HepG2 (cell line): ENCODE data around the gene CCNB1IP1. TPM values are rescaled to one million over a fixed set of nuclear protein-coding genes. Genes with fewer than 3 reads are reported as not detected.

ENCODE experiments used
- ARNTL ChIP-seq: sonication (generic); formaldehyde crosslinking; IDR thresholded peaks from 2 replicates; pipeline ENCODE4 v1.4.0; 2020; ENCODE audit warnings: mild to moderate bottlenecking, missing genetic modification reagents
- CAMTA2 ChIP-seq: sonication (generic); formaldehyde crosslinking; IDR thresholded peaks from 2 replicates; pipeline ENCODE4 v1.4.0; 2020; ENCODE audit warnings: mild to moderate bottlenecking, missing genetic modification reagents, borderline replicate concordance
- CEBPG ChIP-seq: IDR thresholded peaks from 2 replicates; pipeline ENCODE4 v1.6.1; 2016
- FOXP4 ChIP-seq: sonication (generic); formaldehyde crosslinking; IDR thresholded peaks from 2 replicates; pipeline ENCODE4 v1.4.0; 2020; ENCODE audit warnings: missing genetic modification reagents
- HHEX ChIP-seq: IDR thresholded peaks from 2 replicates; pipeline ENCODE4 v1.6.1; 2016; ENCODE audit warnings: control low read depth
- MIXL1 ChIP-seq: IDR thresholded peaks from 2 replicates; pipeline ENCODE4 v1.6.1; 2016
- MTERF4 ChIP-seq: sonication (generic); formaldehyde crosslinking; IDR thresholded peaks from 2 replicates; pipeline ENCODE4 v1.8.0; 2023; ENCODE audit warnings: mild to moderate bottlenecking, missing genetic modification reagents
- MYC ChIP-seq: sonication (generic); formaldehyde crosslinking; IDR thresholded peaks from 2 replicates; pipeline ENCODE4 v1.9.0; 2021; ENCODE audit warnings: missing genetic modification reagents, borderline replicate concordance
- PCBP2 ChIP-seq: fragments of 200-400 bp; formaldehyde crosslinking; optimal IDR thresholded peaks from 2 replicates; pipeline ENCODE3; 2018; ENCODE audit warnings: low read length, low read depth; ENCODE audit not compliant: poor library complexity, severe bottlenecking
- SMARCE1 ChIP-seq: fragments of 450-650 bp; IDR thresholded peaks from 2 replicates; pipeline ENCODE4 v1.6.1; 2017; ENCODE audit warnings: borderline replicate concordance
- SP2 ChIP-seq: sonication (generic); formaldehyde crosslinking; IDR thresholded peaks from 2 replicates; pipeline ENCODE4 v1.5.1; 2020; ENCODE audit warnings: mild to moderate bottlenecking, missing genetic modification reagents
- SRSF9 ChIP-seq: fragments of 200-400 bp; formaldehyde crosslinking; IDR thresholded peaks from 2 replicates; pipeline ENCODE4 v1.6.1; 2018; ENCODE audit warnings: borderline replicate concordance, mild to moderate bottlenecking, low read depth, low read length; ENCODE audit not compliant: insufficient read depth, poor library complexity, severe bottlenecking
- THAP11 ChIP-seq: IDR thresholded peaks from 2 replicates; pipeline ENCODE4 v1.6.1; 2016; ENCODE audit warnings: missing biosample characterization, missing genetic modification reagents
- ZBED4 ChIP-seq: sonication (generic); formaldehyde crosslinking; IDR thresholded peaks from 2 replicates; pipeline ENCODE4 v1.4.0; 2020; ENCODE audit warnings: missing genetic modification reagents, borderline replicate concordance
- ZBTB34 ChIP-seq: sonication (generic); formaldehyde crosslinking; IDR thresholded peaks from 2 replicates; pipeline ENCODE4 v1.8.0; 2022; ENCODE audit warnings: mild to moderate bottlenecking, missing genetic modification reagents
- ZNF136 ChIP-seq: sonication (generic); formaldehyde crosslinking; IDR thresholded peaks from 2 replicates; pipeline ENCODE4 v1.8.1; 2022; ENCODE audit warnings: low read depth, mild to moderate bottlenecking, moderate library complexity, missing genetic modification reagents
- ZNF556 ChIP-seq: sonication (generic); formaldehyde crosslinking; IDR thresholded peaks from 2 replicates; pipeline ENCODE4 v1.4.0; 2020; ENCODE audit warnings: mild to moderate bottlenecking, missing genetic modification reagents, borderline replicate concordance
- ZNF558 ChIP-seq: sonication (generic); formaldehyde crosslinking; IDR thresholded peaks from 2 replicates; pipeline ENCODE4 v1.9.0; 2022; ENCODE audit warnings: mild to moderate bottlenecking, missing genetic modification reagents, borderline replicate concordance
- ZNF563 ChIP-seq: sonication (generic); formaldehyde crosslinking; IDR thresholded peaks from 2 replicates; pipeline ENCODE4 v1.8.0; 2022; ENCODE audit warnings: mild to moderate bottlenecking, moderate library complexity, missing genetic modification reagents
- ZNF572 ChIP-seq: sonication (generic); formaldehyde crosslinking; IDR thresholded peaks from 2 replicates; pipeline ENCODE4 v1.5.1; 2020; ENCODE audit warnings: mild to moderate bottlenecking, missing genetic modification reagents
- ZSCAN25 ChIP-seq: sonication (generic); formaldehyde crosslinking; IDR thresholded peaks from 2 replicates; pipeline ENCODE4 v1.8.0; 2022; ENCODE audit warnings: mild to moderate bottlenecking, missing genetic modification reagents
- polyA plus RNA-seq, 8 experiments: library from polyadenylated mRNA; depleted of rRNA in 3 of 8; stranded (reverse) in 7 of 8; unstranded in 1 of 8; fragments of >200 nt; fragmentation: Illumina TruSeq in 4 of 8; extraction: Trizol in 4 of 8; gene quantifications; 2 replicates each; pipeline versions ENCODE4 v1.2.1 to v1.2.3, GENCODE V29; 2011 to 2016; ENCODE audit warnings: low read depth in 4 of 8, missing spikeins in 1 of 8, mixed read lengths in 1 of 8; ENCODE audit not compliant: insufficient read depth in 1 of 8
- total RNA-seq, 5 experiments: library from RNA; depleted of rRNA; stranded (reverse); fragments of >200 nt; fragmentation: Illumina TruSeq; extraction: Trizol; gene quantifications; 2 replicates each; pipeline ENCODE4 v1.2.3, GENCODE V29; 2016; ENCODE audit warnings: low read depth in 1 of 5

The CCNB1IP1 gene
- total and polyA plus RNA-seq, 2 of the 13 experiments (the other 11 are each of a cell fraction or from before 2014, with no cell fraction given), result 98.3 to 125 TPM

- TF ChIP-seq ZNF556 (CRISPR knock-in tag) (no peak; the same call in 1 of the 2 replicates), FOXP4 (CRISPR knock-in tag) (peak; percentile 30; the same call in 1 of the 2 replicates), ZNF136 (CRISPR knock-in tag) (0 out of 2 replicates have a peak, but pooled peaks have one; percentile 63), MYC (CRISPR knock-in tag) (peak; percentile 91), ZNF563 (CRISPR knock-in tag) (0 out of 2 replicates have a peak, but pooled peaks have one; percentile 57), THAP11 (CRISPR knock-in tag) (peak; percentile 66), SMARCE1 (no peak), ZSCAN25 (CRISPR knock-in tag) (0 out of 2 replicates have a peak, but pooled peaks have one; percentile 16), ZNF558 (CRISPR knock-in tag) (no peak), MTERF4 (CRISPR knock-in tag) (peak; percentile 88), ZNF572 (0 out of 2 replicates have a peak, but pooled peaks have one; percentile 18), ZBTB34 (CRISPR knock-in tag) (0 out of 2 replicates have a peak, but pooled peaks have one; percentile 8), MIXL1 (CRISPR knock-in tag) (peak; percentile 64; the same call in 1 of the 2 replicates), ZBED4 (CRISPR knock-in tag) (peak; percentile 48; the same call in 1 of the 2 replicates), ARNTL (CRISPR knock-in tag) (peak; percentile 36; the same call in 1 of the 2 replicates), CAMTA2 (CRISPR knock-in tag) (no peak), HHEX (CRISPR knock-in tag) (no peak), SRSF9 (no peak), SP2 (CRISPR knock-in tag) (peak; percentile 52; the same call in 1 of the 2 replicates), PCBP2 (no peak), CEBPG (CRISPR knock-in tag) (peak; percentile 88)
Measured at GRCh38 chr14:20332788-20333493, at the start of gene CCNB1IP1 (continued).
